Measurements from ENCODE around the gene ARSD. TPM values are rescaled to one million over a fixed set of nuclear protein-coding genes. Genes with fewer than 3 reads are reported as not detected.
"Not testable (repeated sequence)": the region's sequence is repeated elsewhere in the genome, so short reads cannot be mapped to it uniquely, and the experiment has no call there.

Gene ARSD
- total RNA-seq, 1 donor from 2014 or later, result 7.3 TPM

- H3K9ac ChIP-seq (ENCODE audit: low read length), result peak overlapping the region; percentile 66
- Mint-ChIP-seq H3K4me1 (ENCODE audit: low read depth, unreplicated experiment) (no peaks in the 10 kb centered on the region), H3K36me3 (ENCODE audit: low read depth, unreplicated experiment) (peaks cover 1% of the 10 kb centered on the region), H3K27me3 (ENCODE audit: low read depth, unreplicated experiment) (no peaks in the 10 kb centered on the region), H3K9me3 (ENCODE audit: unreplicated experiment) (peaks cover 2% of the 10 kb centered on the region), H3K4me3 (ENCODE audit: unreplicated experiment) (peak overlapping the region; percentile 75), H3K27ac (ENCODE audit: unreplicated experiment) (peak overlapping the region; percentile 81)
- peak overlapping the region; percentile 56 for H3K27ac ChIP-seq (ENCODE audit: low read depth, low read length)
- H3K27me3 ChIP-seq (ENCODE audit: insufficient read depth, low read length), result no peaks in the 10 kb centered on the region
- DNase-seq (ENCODE audit: low read depth), result peak; percentile 71
- peak overlapping the region; percentile 39 for H3K4me3 ChIP-seq (ENCODE audit: insufficient read depth, low read depth, low read length)
- peak overlapping the region; percentile 85 for H3K4me2 ChIP-seq (ENCODE audit: low read length)
- H4K20me1 ChIP-seq (ENCODE audit: insufficient read depth, low read length), result no peaks in the 10 kb centered on the region
- H3K9me3 ChIP-seq (ENCODE audit: insufficient read depth, low read depth, low read length), result no peaks in the 10 kb centered on the region
- peak overlapping the region; percentile 60 for H2AFZ ChIP-seq (ENCODE audit: low read depth, low read length)
- H3K79me2 ChIP-seq (ENCODE audit: insufficient read depth, low read length), result no peaks in the 10 kb centered on the region
- H3K36me3 ChIP-seq (ENCODE audit: insufficient read depth, low read length), result no peaks in the 10 kb centered on the region
- TF ChIP-seq EZH2 (IDR thresholded peaks at IDR 0.05; ENCODE audit: insufficient read depth, low read length) (no peak), CTCF (IDR thresholded peaks at IDR 0.05; ENCODE audit: insufficient read depth, low read depth, low read length) (no peak)
- FAIRE-seq, result no peak
- no peaks in the 10 kb centered on the region for H3K4me1 ChIP-seq (ENCODE audit: insufficient read depth, low read length)
Observed at GRCh38 chrX:2928191-2928582, 952 bp downstream of the ARSD start.

GRCh38 chrX:2926664-2927275 lies 2.4 kb downstream of the ARSD start:
- TF ChIP-seq CTCF (IDR thresholded peaks at IDR 0.05; ENCODE audit: insufficient read depth, low read depth, low read length), result no peak
- no peak for TF ChIP-seq EZH2 (IDR thresholded peaks at IDR 0.05; ENCODE audit: insufficient read depth, low read length)
- Histone ChIP-seq H4K20me1 (ENCODE audit: insufficient read depth, low read length) (no peaks in the 10 kb centered on the region), H3K79me2 (ENCODE audit: insufficient read depth, low read length) (no peaks in the 10 kb centered on the region), H3K4me3 (ENCODE audit: insufficient read depth, low read depth, low read length) (no peak overlapping the region), H3K9ac (ENCODE audit: low read length) (no peak overlapping the region), H3K36me3 (ENCODE audit: insufficient read depth, low read length) (no peaks in the 10 kb centered on the region), H3K9me3 (ENCODE audit: insufficient read depth, low read depth, low read length) (no peaks in the 10 kb centered on the region), H3K4me1 (ENCODE audit: insufficient read depth, low read length) (no peaks in the 10 kb centered on the region), H2AFZ (ENCODE audit: low read depth, low read length) (no peak overlapping the region), H3K4me2 (ENCODE audit: low read length) (no peak overlapping the region), H3K27ac (ENCODE audit: low read depth, low read length) (no peak overlapping the region), H3K27me3 (ENCODE audit: insufficient read depth, low read length) (no peaks in the 10 kb centered on the region)
- no peaks in the 10 kb centered on the region for H3K36me3 Mint-ChIP-seq (ENCODE audit: low read depth, unreplicated experiment)
- H3K27ac Mint-ChIP-seq (ENCODE audit: unreplicated experiment), result no peak overlapping the region
- DNase-seq (ENCODE audit: low read depth) (no peak), FAIRE-seq (no peak)
- no peak overlapping the region for H3K4me3 Mint-ChIP-seq (ENCODE audit: unreplicated experiment)
- H3K9me3 Mint-ChIP-seq (ENCODE audit: unreplicated experiment), result peaks cover under 1% of the 10 kb centered on the region
- no peaks in the 10 kb centered on the region for H3K27me3 Mint-ChIP-seq (ENCODE audit: low read depth, unreplicated experiment)
- H3K4me1 Mint-ChIP-seq (ENCODE audit: low read depth, unreplicated experiment), result no peaks in the 10 kb centered on the region

GRCh38 chrX:2926255-2926654 lies 2.9 kb downstream of the ARSD start:
- H3K36me3 Mint-ChIP-seq (ENCODE audit: low read depth, unreplicated experiment); H3K9me3 Mint-ChIP-seq (ENCODE audit: unreplicated experiment); FAIRE-seq; H3K27ac Mint-ChIP-seq (ENCODE audit: unreplicated experiment); H3K27me3 ChIP-seq (ENCODE audit: insufficient read depth, low read length); H3K9ac ChIP-seq (ENCODE audit: low read length); H3K27me3 Mint-ChIP-seq (ENCODE audit: low read depth, unreplicated experiment); H3K4me2 ChIP-seq (ENCODE audit: low read length); H3K4me1 Mint-ChIP-seq (ENCODE audit: low read depth, unreplicated experiment); H3K79me2 ChIP-seq (ENCODE audit: insufficient read depth, low read length); H2AFZ ChIP-seq (ENCODE audit: low read depth, low read length); H3K27ac ChIP-seq (ENCODE audit: low read depth, low read length); H3K4me3 Mint-ChIP-seq (ENCODE audit: unreplicated experiment); H3K4me1 ChIP-seq (ENCODE audit: insufficient read depth, low read length); DNase-seq (ENCODE audit: low read depth); H3K36me3 ChIP-seq (ENCODE audit: insufficient read depth, low read length); H3K4me3 ChIP-seq (ENCODE audit: insufficient read depth, low read depth, low read length); H4K20me1 ChIP-seq (ENCODE audit: insufficient read depth, low read length); H3K9me3 ChIP-seq (ENCODE audit: insufficient read depth, low read depth, low read length): not testable (repeated sequence)
